Brain microvascular endothelial cell (primary cell): ENCODE results near the gene KLHL17.

ENCODE experiments used
- DNase-seq: peaks from one replicate; pipeline ENCODE4 v3.0.0-alpha.2; 2020
- H3K27ac ChIP-seq: fragments of 250-450 bp; sonication (Bioruptor Pico); 2 replicates; pipeline ENCODE4 v1.5.1; 2020; ENCODE audit warnings: mild to moderate bottlenecking, moderate library complexity
- H3K27me3 ChIP-seq: fragments of 250-450 bp; sonication (Bioruptor Pico); replicated peaks from 2 replicates; pipeline ENCODE4 v1.5.1; 2020; ENCODE audit warnings: mild to moderate bottlenecking
- H3K36me3 ChIP-seq: fragments of 250-450 bp; sonication (Bioruptor Pico); replicated peaks from 2 replicates; pipeline ENCODE4 v1.5.1; 2020; ENCODE audit warnings: mild to moderate bottlenecking
- H3K4me3 ChIP-seq: 2 replicates; pipeline ENCODE4 v1.5.1; 2011; ENCODE audit warnings: low read depth, mild to moderate bottlenecking, control low read depth, low read length, moderate library complexity
- CTCF ChIP-seq: IDR thresholded peaks from 2 replicates; pipeline ENCODE4 v1.5.1; 2011; ENCODE audit warnings: low read depth, mild to moderate bottlenecking, moderate library complexity, low read length, control low read depth, inconsistent platforms; ENCODE audit errors: missing control alignments
- in situ Hi-C: cut with HindIII; loops from 2 replicates; pipeline ENCODE4 v1.10.0; 2017; ENCODE audit warnings: low sequenced_read_pairs, low pct_ligation_motif_present

Gene KLHL17

GRCh38 chr1:925561-926421 is 34.6 kb upstream of the KLHL17 start:
- no peak for DNase-seq
- H3K27me3 ChIP-seq: peaks cover 51% of the 10 kb centered on the region

GRCh38 chr1:927234-927633 is 33.1 kb upstream of the KLHL17 start:
- Histone ChIP-seq H3K27me3 (peaks cover 51% of the 10 kb centered on the region), H3K27ac (no peak overlapping the region), H3K36me3 (no peaks in the 10 kb centered on the region), H3K4me3 (no peak overlapping the region)
- no peak for TF ChIP-seq CTCF
- no peak for DNase-seq
- in situ Hi-C loops: no loop called here

More at GRCh38 chr1:925561-926421, 34.6 kb upstream of the KLHL17 start:
- Histone ChIP-seq H3K36me3 (no peaks in the 10 kb centered on the region), H3K4me3 (peak overlapping the region; percentile 32), H3K27ac (no peak overlapping the region)
- no peak for TF ChIP-seq CTCF
- in situ Hi-C loops: no loop called here

- DNase-seq: no peak
- no peak overlapping the region for H3K4me3 ChIP-seq
- peaks cover 54% of the 10 kb centered on the region for H3K27me3 ChIP-seq
- H3K27ac ChIP-seq: no peak overlapping the region
- H3K36me3 ChIP-seq: no peaks in the 10 kb centered on the region
- in situ Hi-C loops: no loop called here
- TF ChIP-seq CTCF: no peak
Measured at GRCh38 chr1:927748-928147, 32.6 kb upstream of the KLHL17 start.

GRCh38 chr1:928825-929661 is 31.3 kb upstream of the KLHL17 start:
- H3K4me3 ChIP-seq: no peak overlapping the region
- no peaks in the 10 kb centered on the region for H3K36me3 ChIP-seq
- no peak overlapping the region for H3K27ac ChIP-seq
- TF ChIP-seq CTCF: peak; percentile 7
- in situ Hi-C loops: no loop called here
- DNase-seq: no peak
- peaks cover 53% of the 10 kb centered on the region for H3K27me3 ChIP-seq

GRCh38 chr1:929712-930632 is 30.4 kb upstream of the KLHL17 start:
- Histone ChIP-seq H3K27ac (no peak overlapping the region), H3K27me3 (peaks cover 47% of the 10 kb centered on the region)
- DNase-seq: no peak

More at GRCh38 chr1:929712-930632, 30.4 kb upstream of the KLHL17 start:
- in situ Hi-C loops: no loop called here
- Histone ChIP-seq H3K36me3 (no peaks in the 10 kb centered on the region), H3K4me3 (no peak overlapping the region)
- no peak for TF ChIP-seq CTCF
